Lower leg skin (tissue), 4 donors: Measurements from ENCODE around the gene TCERG1L. TPM values are rescaled to one million over a fixed set of nuclear protein-coding genes. Genes with fewer than 3 reads are reported as not detected.

Experiments used
- DNase-seq, 2 donors: peaks; one replicate each; pipeline ENCODE4 v3.0.0-alpha.2; 2019; ENCODE audit warnings: low spot score in 2 of 2
- H3K4me3 ChIP-seq: fragments of 200-600 bp; sonication (generic); 2 replicates; pipeline ENCODE4 v1.5.1; 2017; ENCODE audit warnings: mild to moderate bottlenecking, low read depth; ENCODE audit not compliant: poor library complexity, severe bottlenecking
- POLR2A ChIP-seq, 2 donors: fragments of 450-650 bp; IDR thresholded peaks; one replicate each; pipeline ENCODE4 v1.6.1; 2016 to 2017; ENCODE audit warnings: antibody characterized with exemption in 2 of 2, mild to moderate bottlenecking in 1 of 2, moderate library complexity in 1 of 2
- WGBS, 2 donors: methylation state at CpG; one replicate each; pipeline ENCODE4 v1.1.5; 2018; 5-methylcytosine and 5-hydroxymethylcytosine counted together
- intact Hi-C: fragments of 100-400 bp; cut with DNase I; formaldehyde crosslinking; loops from one replicate; pipeline ENCODE4 v1.15.0; 2023; ENCODE audit warnings: low total_unique reads
- total RNA-seq, 4 donors: library from RNA; depleted of rRNA; stranded (reverse); fragments of >200 nt; gene quantifications; one replicate each; pipeline ENCODE4 v1.1.0, GENCODE V29; 2016
- TF ChIP-seq, protein P1 (sequence below), 3 donors: fragments of 450-650 bp; IDR thresholded peaks; one replicate each; pipeline ENCODE4 v1.5.1; 2016; ENCODE audit warnings: antibody characterized with exemption in 3 of 3, mild to moderate bottlenecking in 3 of 3, moderate library complexity in 2 of 3

The TCERG1L gene
- total RNA-seq, 4 donors from 2014 or later, result 0.57 to 1.1 (median 0.90) TPM

DNA sequence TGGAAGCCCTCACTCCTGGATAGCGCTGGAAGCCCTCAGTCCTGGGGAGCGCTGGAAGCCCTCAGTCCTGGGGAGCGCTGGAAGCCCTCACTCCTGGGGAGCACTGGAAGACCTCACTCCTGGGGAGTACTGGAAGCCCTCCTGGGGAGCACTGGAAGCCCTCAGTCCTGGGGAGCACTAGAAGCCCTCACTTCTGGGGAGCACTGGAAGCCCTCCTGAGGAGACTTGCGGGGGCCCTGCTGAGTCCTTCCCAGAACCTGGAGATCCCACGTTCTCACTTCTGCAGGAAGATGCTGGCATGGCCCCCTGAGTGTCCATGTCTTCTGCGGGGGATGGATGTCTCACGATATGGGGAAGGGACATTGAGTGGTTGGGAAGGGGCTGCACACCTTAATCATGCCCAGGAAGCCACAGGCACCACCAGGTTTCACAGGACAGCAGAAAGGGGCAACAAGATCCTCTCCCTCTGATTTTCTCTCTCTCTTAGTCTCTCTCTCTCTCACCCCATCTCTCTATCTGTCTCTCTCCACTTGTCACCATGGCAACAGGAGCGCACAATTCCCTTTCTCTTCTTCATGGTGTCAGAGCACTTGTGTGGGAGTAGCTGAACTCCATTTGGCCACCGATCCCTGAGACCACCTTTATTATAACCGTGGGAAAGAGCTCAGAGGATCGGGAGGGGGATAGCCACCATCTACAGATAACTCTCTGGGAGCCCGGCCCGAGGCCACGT lies 267.0 kb downstream of the TCERG1L start:
- TF ChIP-seq, protein P1, sequence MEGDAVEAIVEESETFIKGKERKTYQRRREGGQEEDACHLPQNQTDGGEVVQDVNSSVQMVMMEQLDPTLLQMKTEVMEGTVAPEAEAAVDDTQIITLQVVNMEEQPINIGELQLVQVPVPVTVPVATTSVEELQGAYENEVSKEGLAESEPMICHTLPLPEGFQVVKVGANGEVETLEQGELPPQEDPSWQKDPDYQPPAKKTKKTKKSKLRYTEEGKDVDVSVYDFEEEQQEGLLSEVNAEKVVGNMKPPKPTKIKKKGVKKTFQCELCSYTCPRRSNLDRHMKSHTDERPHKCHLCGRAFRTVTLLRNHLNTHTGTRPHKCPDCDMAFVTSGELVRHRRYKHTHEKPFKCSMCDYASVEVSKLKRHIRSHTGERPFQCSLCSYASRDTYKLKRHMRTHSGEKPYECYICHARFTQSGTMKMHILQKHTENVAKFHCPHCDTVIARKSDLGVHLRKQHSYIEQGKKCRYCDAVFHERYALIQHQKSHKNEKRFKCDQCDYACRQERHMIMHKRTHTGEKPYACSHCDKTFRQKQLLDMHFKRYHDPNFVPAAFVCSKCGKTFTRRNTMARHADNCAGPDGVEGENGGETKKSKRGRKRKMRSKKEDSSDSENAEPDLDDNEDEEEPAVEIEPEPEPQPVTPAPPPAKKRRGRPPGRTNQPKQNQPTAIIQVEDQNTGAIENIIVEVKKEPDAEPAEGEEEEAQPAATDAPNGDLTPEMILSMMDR (IDR thresholded peaks at IDR 0.05), result no peak
- no peak for TF ChIP-seq POLR2A (IDR thresholded peaks at IDR 0.05)
- intact Hi-C loops, result no loop called here
- WGBS, 2 donors, result 74 to 76% methylated on average over 13 to 14 of the region's 14 CpGs
- no peak overlapping the region for H3K4me3 ChIP-seq
- DNase-seq, result peak in 1 of 2 donors; percentile 36

DNA sequence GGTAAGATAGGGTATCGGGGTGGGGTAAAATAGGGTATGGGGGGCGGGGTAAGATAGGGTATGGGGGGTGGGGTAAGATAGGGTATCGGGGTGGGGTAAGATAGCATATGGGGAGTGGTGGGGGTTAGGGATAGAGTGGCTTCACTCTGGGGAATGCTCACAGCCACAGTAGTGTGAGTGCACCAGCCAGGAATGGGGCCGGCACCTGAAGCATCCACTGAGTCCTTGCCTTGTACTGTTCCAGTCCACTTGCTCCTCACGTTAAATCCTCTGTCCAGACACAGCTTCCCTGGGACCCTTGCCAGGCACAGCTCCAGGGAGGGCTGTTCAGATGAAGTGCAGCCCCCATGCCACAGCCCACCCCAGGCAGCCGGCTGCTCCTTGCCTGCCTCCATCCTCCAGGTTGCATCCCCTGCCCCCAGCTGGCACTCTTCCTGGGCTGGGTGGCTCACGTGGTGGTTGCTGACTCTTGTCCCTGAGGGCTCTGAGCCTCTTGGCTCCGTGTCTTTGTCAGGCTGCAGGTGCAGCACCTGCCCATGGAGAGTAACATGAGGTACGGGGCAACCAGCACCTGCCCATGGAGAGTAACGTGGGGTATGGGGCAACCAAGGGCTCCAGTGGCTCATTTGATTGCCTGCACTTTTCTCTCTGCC lies 268.4 kb downstream of the TCERG1L start:
- H3K4me3 ChIP-seq, result no peak overlapping the region
- DNase-seq, result peak in 1 of 2 donors; percentile 74
- TF ChIP-seq, protein P1 (IDR thresholded peaks at IDR 0.05), result no peak
- TF ChIP-seq POLR2A (IDR thresholded peaks at IDR 0.05), result no peak
- intact Hi-C loops, result no loop called here
- WGBS, 2 donors, result 35 to 48% methylated on average over 7 to 9 of the region's 10 CpGs
